Smooth muscle cell (in vitro differentiated cells): ENCODE results near the gene KRT16. TPM values are rescaled to one million over a fixed set of nuclear protein-coding genes. Genes with fewer than 3 reads are reported as not detected.

Source experiments
- DNase-seq: peaks from one replicate; lab custom pipeline; 2025; ENCODE audit not compliant: unreplicated experiment; lab: John Stamatoyannopoulos, UW
- H2AFZ ChIP-seq: fragments of 200-600 bp; sonication (generic); 2 replicates; pipeline ENCODE4 v1.6.0; 2016; ENCODE audit warnings: antibody characterized with exemption, low read depth, mild to moderate bottlenecking
- H3F3A ChIP-seq: fragments of 200-600 bp; sonication (generic); 2 replicates; pipeline ENCODE4 v1.6.0; 2017; ENCODE audit warnings: antibody characterized with exemption, low read depth
- H3K27ac ChIP-seq: fragments of 200-600 bp; sonication (generic); 2 replicates; pipeline ENCODE4 v1.5.1; 2016; ENCODE audit warnings: low read depth, mild to moderate bottlenecking
- H3K27me3 ChIP-seq: fragments of 200-600 bp; sonication (generic); 2 replicates; pipeline ENCODE4 v1.6.1; 2016; ENCODE audit warnings: low read depth, mild to moderate bottlenecking
- H3K36me3 ChIP-seq: fragments of 200-600 bp; sonication (generic); 2 replicates; pipeline ENCODE4 v1.5.1; 2016; ENCODE audit warnings: low read depth
- H3K4me1 ChIP-seq: fragments of 200-600 bp; sonication (generic); 2 replicates; pipeline ENCODE4 v1.5.1; 2016; ENCODE audit warnings: low read depth
- H3K4me2 ChIP-seq: fragments of 200-600 bp; sonication (generic); 2 replicates; pipeline ENCODE4 v1.6.0; 2016; ENCODE audit warnings: mild to moderate bottlenecking
- H3K4me3 ChIP-seq: fragments of 200-600 bp; sonication (generic); 2 replicates; pipeline ENCODE4 v1.5.1; 2016; ENCODE audit warnings: mild to moderate bottlenecking
- H3K79me2 ChIP-seq: fragments of 200-600 bp; sonication (generic); 2 replicates; pipeline ENCODE4 v1.6.0; 2016; ENCODE audit warnings: low read depth, mild to moderate bottlenecking
- H3K9ac ChIP-seq: fragments of 200-600 bp; sonication (generic); 2 replicates; pipeline ENCODE4 v1.6.0; 2016; ENCODE audit warnings: low read depth
- H3K9me3 ChIP-seq: fragments of 200-600 bp; sonication (generic); replicated peaks from 2 replicates; pipeline ENCODE4 v1.5.1; 2016; ENCODE audit warnings: low read depth
- H4K20me1 ChIP-seq: fragments of 200-600 bp; sonication (generic); 2 replicates; pipeline ENCODE4 v1.6.0; 2016; ENCODE audit warnings: low read depth
- CTCF ChIP-seq: fragments of 200-600 bp; sonication (generic); IDR thresholded peaks from 2 replicates; pipeline ENCODE4 v1.5.1; 2017; ENCODE audit warnings: borderline replicate concordance, mild to moderate bottlenecking, antibody characterized with exemption; ENCODE audit not compliant: insufficient read depth, poor library complexity, severe bottlenecking
- WGBS: methylation state at CpG from one replicate; pipeline ENCODE4 v1.1.7; 2016; ENCODE audit warnings: low lambda C conversion rate; 5-methylcytosine and 5-hydroxymethylcytosine counted together
- polyA plus RNA-seq: library from polyadenylated mRNA; unstranded; fragments of >200 nt; fragmentation: Nextera tagmentation; extraction: Ambion mirVana; gene quantifications from 2 replicates; pipeline ENCODE4 v1.2.1, GENCODE V29; 2016
- total RNA-seq: library from RNA; depleted of rRNA; stranded (reverse); fragments of >200 nt; gene quantifications from 2 replicates; pipeline ENCODE4 v1.2.3, GENCODE V29; 2014

Gene KRT16
- total and polyA plus RNA-seq, 2 experiments from 2014 or later = 304 to 521 TPM

- no peaks in the 10 kb centered on the region for H3F3A ChIP-seq
- H3K27ac ChIP-seq = peak overlapping the region; percentile 71
- 52% methylated on average over 1 of the region's 1 CpG for WGBS
- H4K20me1 ChIP-seq = no peaks in the 10 kb centered on the region
- no peak overlapping the region for H3K4me3 ChIP-seq
- no peak for TF ChIP-seq CTCF
- H3K9ac ChIP-seq = no peak overlapping the region
- H3K36me3 ChIP-seq = no peaks in the 10 kb centered on the region
- no peaks in the 10 kb centered on the region for H3K27me3 ChIP-seq
- H3K9me3 ChIP-seq = no peaks in the 10 kb centered on the region
- no peak overlapping the region for H2AFZ ChIP-seq
- H3K4me1 ChIP-seq = no peaks in the 10 kb centered on the region
- no peaks in the 10 kb centered on the region for H3K79me2 ChIP-seq
- DNase-seq = no peak
- no peak overlapping the region for H3K4me2 ChIP-seq
Measured at GRCh38 chr17:41580687-41581365, 31.7 kb downstream of the KRT16 start.

GRCh38 chr17:41580244-41580575 lies 32.4 kb downstream of the KRT16 start:
- Histone ChIP-seq H3K4me2 (no peak overlapping the region), H3F3A (no peaks in the 10 kb centered on the region), H3K4me1 (no peaks in the 10 kb centered on the region), H3K4me3 (no peak overlapping the region), H3K27me3 (no peaks in the 10 kb centered on the region), H3K79me2 (no peaks in the 10 kb centered on the region), H3K27ac (peak overlapping the region; percentile 71), H3K36me3 (no peaks in the 10 kb centered on the region), H4K20me1 (no peaks in the 10 kb centered on the region), H3K9me3 (no peaks in the 10 kb centered on the region), H2AFZ (no peak overlapping the region), H3K9ac (no peak overlapping the region)
- no peak for TF ChIP-seq CTCF
- DNase-seq = no peak
- 93% methylated on average over 2 of the region's 2 CpGs for WGBS

- peak; percentile 47 for DNase-seq
- Histone ChIP-seq H3K4me3 (peak overlapping the region; percentile 13), H2AFZ (peak overlapping the region; percentile 60), H3K9me3 (no peaks in the 10 kb centered on the region), H3F3A (no peaks in the 10 kb centered on the region), H3K36me3 (no peaks in the 10 kb centered on the region), H3K4me2 (peak overlapping the region; percentile 77), H3K79me2 (no peaks in the 10 kb centered on the region), H3K4me1 (no peaks in the 10 kb centered on the region), H4K20me1 (no peaks in the 10 kb centered on the region), H3K27ac (peak overlapping the region; percentile 71), H3K27me3 (no peaks in the 10 kb centered on the region), H3K9ac (no peak overlapping the region)
- WGBS = 40% methylated on average over 18 of the region's 18 CpGs
- peak; percentile 72 for TF ChIP-seq CTCF
Measured at GRCh38 chr17:41579484-41580243, 32.9 kb downstream of the KRT16 start.
